ENCODE measurements around the gene RNF13.

RNF13 gene

GRCh38 chr3:149967086-149967685, 154.2 kb downstream of the RNF13 start:
- DNase-seq (ENCODE audit: low read depth) = peak; percentile 75
- H3K4me3 ChIP-seq (replicated peaks; ENCODE audit: low read depth, low read length) = no peak overlapping the region
- TF ChIP-seq CTCF (IDR thresholded peaks at IDR 0.05; ENCODE audit: low read length, missing control alignments) = peak; percentile 44

GRCh38 chr3:149968216-149968615, 155.2 kb downstream of the RNF13 start:
- no peak for DNase-seq (ENCODE audit: low read depth)
- TF ChIP-seq CTCF (IDR thresholded peaks at IDR 0.05; ENCODE audit: low read length, missing control alignments) = no peak
- H3K4me3 ChIP-seq (replicated peaks; ENCODE audit: low read depth, low read length) = peak overlapping the region; percentile 73

GRCh38 chr3:149969110-149969939, 156.3 kb downstream of the RNF13 start:
- DNase-seq (ENCODE audit: low read depth) = peak; percentile 88
- peak overlapping the region; percentile 73 for H3K4me3 ChIP-seq (replicated peaks; ENCODE audit: low read depth, low read length)
- TF ChIP-seq CTCF (IDR thresholded peaks at IDR 0.05; ENCODE audit: low read length, missing control alignments) = peak; percentile 12

- peak; percentile 92 for DNase-seq (ENCODE audit: low read depth)
- no peak for TF ChIP-seq CTCF (IDR thresholded peaks at IDR 0.05; ENCODE audit: low read length, missing control alignments)
- H3K4me3 ChIP-seq (replicated peaks; ENCODE audit: low read depth, low read length) = peak overlapping the region; percentile 73
Measured at GRCh38 chr3:149969940-149970715, 157.1 kb downstream of the RNF13 start.

- DNase-seq (ENCODE audit: low read depth) = peak; percentile 82
- peak within 1 kb of the TSS; percentile 73 for H3K4me3 ChIP-seq (replicated peaks; ENCODE audit: low read depth, low read length)
- no peak for TF ChIP-seq CTCF (IDR thresholded peaks at IDR 0.05; ENCODE audit: low read length, missing control alignments)
Measured at GRCh38 chr3:149970716-149971402, 157.8 kb downstream of the RNF13 start, which contains the start of gene PFN2. TSS of gene PFN2 (minus strand) at chr3:149970895. CDS start at chr3:149970856, 39 bp downstream.

DNA sequence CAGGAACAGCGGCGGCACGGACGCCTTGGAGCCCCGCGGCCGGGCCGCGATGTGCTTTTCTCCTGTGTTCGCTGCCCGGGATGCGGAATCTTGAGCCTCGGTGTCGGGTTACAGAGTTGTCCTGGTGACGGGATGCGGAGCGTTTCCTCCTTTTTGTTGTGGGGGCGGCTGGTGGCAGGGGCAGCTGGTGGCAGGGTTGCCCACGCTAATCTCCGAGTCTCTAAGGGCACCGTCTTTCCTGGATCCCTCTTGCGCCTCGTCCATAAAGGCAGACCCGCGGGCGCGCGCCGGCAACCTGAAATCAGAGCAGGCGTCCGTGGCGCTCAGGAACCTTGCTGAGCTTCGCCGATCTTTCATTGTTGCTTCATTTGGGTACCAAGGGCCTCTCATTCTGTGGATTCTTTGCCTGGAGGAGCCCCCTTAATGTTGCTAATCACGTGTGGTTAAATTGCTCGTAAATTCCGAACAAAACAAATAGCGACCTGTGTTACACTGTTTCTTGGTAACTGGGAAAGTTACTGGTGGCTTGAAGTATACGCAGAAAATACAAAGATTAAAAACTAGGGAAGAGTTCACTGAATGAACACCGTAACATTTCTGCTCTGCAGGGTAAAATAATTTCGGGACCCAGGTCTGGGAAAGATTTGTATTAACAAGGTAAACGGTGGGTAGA, 158.5 kb downstream of the RNF13 start:
- no peak for TF ChIP-seq CTCF (IDR thresholded peaks at IDR 0.05; ENCODE audit: low read length, missing control alignments)
- peak; percentile 70 for DNase-seq (ENCODE audit: low read depth)
- peak overlapping the region; percentile 73 for H3K4me3 ChIP-seq (replicated peaks; ENCODE audit: low read depth, low read length)
